Testis (tissue), 3 donors: Measurements from ENCODE around the gene IMMP2L. TPM values are rescaled to one million over a fixed set of nuclear protein-coding genes. Genes with fewer than 3 reads are reported as not detected.
"Not testable (repeated sequence)": the region's sequence is repeated elsewhere in the genome, so short reads cannot be mapped to it uniquely, and the experiment has no call there.

Experiments
- DNase-seq: peaks from one replicate; pipeline ENCODE4 v3.0.0-alpha.2; 2019
- H3K27ac ChIP-seq, 2 donors: fragments of 200-600 bp; sonication (generic); one replicate each; pipeline ENCODE4 v1.5.1; 2019
- H3K27me3 ChIP-seq: fragments of 200-600 bp; sonication (generic); one replicate; pipeline ENCODE4 v1.5.1; 2019
- H3K36me3 ChIP-seq: fragments of 200-600 bp; sonication (generic); one replicate; pipeline ENCODE4 v1.5.1; 2017; ENCODE audit warnings: low read depth; ENCODE audit errors: missing control alignments
- H3K4me1 ChIP-seq: fragments of 200-600 bp; sonication (generic); one replicate; pipeline ENCODE4 v1.5.1; 2019
- H3K4me3 ChIP-seq, 2 donors: fragments of 200-600 bp; sonication (generic); one replicate each; pipeline ENCODE4 v1.5.1; 2017 to 2019
- H3K9me3 ChIP-seq: fragments of 200-600 bp; sonication (generic); one replicate; pipeline ENCODE4 v1.5.1; 2017
- CTCF ChIP-seq, 3 experiments: fragments of 450-650 bp in 2 of 3; fragments of 200-600 bp in 1 of 3; sonication (generic) in 1 of 3; IDR thresholded peaks; one replicate each; pipeline ENCODE4 v1.5.1; 2016 to 2019; ENCODE audit warnings: antibody characterized with exemption in 3 of 3, mild to moderate bottlenecking in 2 of 3, moderate library complexity in 1 of 3
- POLR2A ChIP-seq: fragments of 450-650 bp; IDR thresholded peaks from one replicate; pipeline ENCODE4 v1.6.1; 2017; ENCODE audit warnings: antibody characterized with exemption, mild to moderate bottlenecking, moderate library complexity
- WGBS, 2 donors: methylation state at CpG; one replicate each; pipeline ENCODE4 v1.1.5; 2018; 5-methylcytosine and 5-hydroxymethylcytosine counted together
- intact Hi-C: fragments of 100-400 bp; cut with DNase I; formaldehyde crosslinking; loops from one replicate; pipeline ENCODE4 v1.15.1; 2023; ENCODE audit warnings: low total_unique reads
- polyA plus RNA-seq: library from polyadenylated mRNA; stranded (reverse); fragments of 350-450 nt; fragmentation: Illumina TruSeq; extraction: RNeasy Lipid Tissue Mini Kit (QIAGEN cat#74804); gene quantifications from one replicate; pipeline ENCODE4 v1.2.3, GENCODE V29; 2014; ENCODE audit warnings: low read depth, low replicate concordance; ENCODE audit not compliant: insufficient read depth
- total RNA-seq, 2 donors: library from RNA; depleted of rRNA; stranded (reverse); fragments of >200 nt; gene quantifications; one replicate each; pipeline ENCODE4 v1.2.3, GENCODE V29; 2016

The IMMP2L gene
- total and polyA plus RNA-seq, 3 donors from 2014 or later, result 10.7 to 12.4 (median 11.2) TPM

- H3K36me3 ChIP-seq, result no peaks in the 10 kb centered on the region
- peaks cover 2% of the 10 kb centered on the region for H3K4me1 ChIP-seq
- intact Hi-C loops, result no loop called here
- H3K27me3 ChIP-seq, result no peaks in the 10 kb centered on the region
- WGBS, 2 donors, result 67 to 76% methylated on average over 2 of the region's 2 CpGs
- no peak overlapping the region for H3K27ac ChIP-seq
- TF ChIP-seq CTCF (IDR thresholded peaks at IDR 0.05) (no peak), POLR2A (no peak)
- no peak for DNase-seq
- no peak overlapping the region for H3K4me3 ChIP-seq
- H3K9me3 ChIP-seq, result no peaks in the 10 kb centered on the region
Measured at GRCh38 chr7:111470998-111471397, 91.3 kb downstream of the IMMP2L start.

GRCh38 chr7:111469894-111470293 is 92.4 kb downstream of the IMMP2L start:
- intact Hi-C loops, H3K4me3 ChIP-seq, DNase-seq, H3K9me3 ChIP-seq, H3K27me3 ChIP-seq, H3K27ac ChIP-seq, H3K36me3 ChIP-seq, H3K4me1 ChIP-seq: not testable (repeated sequence)
- 100% methylated on average over 1 of the region's 1 CpG for WGBS, 2 donors

- H3K27me3 ChIP-seq, H3K36me3 ChIP-seq, intact Hi-C loops, H3K27ac ChIP-seq, H3K9me3 ChIP-seq, H3K4me3 ChIP-seq, DNase-seq, H3K4me1 ChIP-seq: not testable (repeated sequence)
- 99 to 100% methylated on average over 2 to 3 of the region's 3 CpGs for WGBS, 2 donors
Measured at GRCh38 chr7:111465774-111466173, 96.5 kb downstream of the IMMP2L start.

DNA sequence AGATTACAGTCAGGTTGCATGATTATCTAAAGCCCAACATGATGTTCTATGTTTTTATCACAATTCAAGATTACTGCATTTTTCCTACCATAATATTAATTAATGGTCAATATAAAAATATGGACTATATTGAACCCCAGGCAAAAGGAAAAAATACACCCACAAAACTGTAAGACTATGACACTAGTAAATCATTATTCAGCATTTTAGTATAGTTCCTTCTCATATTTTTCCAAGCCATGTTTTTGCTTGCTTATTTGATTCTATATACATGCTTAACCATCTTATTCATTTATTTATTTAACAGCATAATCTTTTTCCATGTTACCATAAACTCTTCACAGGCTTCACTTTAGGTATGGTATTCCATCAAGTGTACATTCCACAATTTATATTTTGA is 101.6 kb downstream of the IMMP2L start:
- Histone ChIP-seq H3K27ac (no peak overlapping the region), H3K4me3 (no peak overlapping the region), H3K9me3 (no peaks in the 10 kb centered on the region), H3K36me3 (no peaks in the 10 kb centered on the region), H3K4me1 (no peaks in the 10 kb centered on the region), H3K27me3 (no peaks in the 10 kb centered on the region)
- no peak for DNase-seq
- intact Hi-C loops, result no loop called here
- TF ChIP-seq POLR2A (no peak), CTCF (IDR thresholded peaks at IDR 0.05) (no peak)

DNA sequence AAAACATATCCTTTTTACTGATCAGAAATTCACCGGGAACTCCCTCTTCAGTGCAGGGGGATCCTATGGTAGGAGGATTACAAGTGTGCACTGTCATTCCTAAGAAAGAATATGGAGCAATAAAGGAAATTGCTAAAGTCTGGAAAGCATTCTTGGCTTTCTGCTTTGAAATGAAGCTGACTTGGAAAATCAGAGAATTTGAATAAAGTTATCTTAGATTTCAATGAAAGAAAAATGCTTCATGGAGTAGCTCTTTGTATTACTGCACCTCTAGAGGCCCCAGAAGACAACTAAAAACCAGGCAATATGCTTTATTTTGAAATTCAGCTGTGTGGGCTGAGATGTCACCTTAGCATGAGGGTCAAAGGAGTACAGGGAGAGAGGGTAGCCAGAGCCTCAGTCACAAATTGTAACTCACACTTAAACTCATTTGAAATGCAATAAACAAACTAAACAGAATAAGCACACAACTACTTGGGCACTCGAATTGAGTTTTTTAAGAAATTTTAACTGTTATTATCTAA is 102.5 kb downstream of the IMMP2L start:
- no peak for DNase-seq
- no peak overlapping the region for H3K27ac ChIP-seq
- 63 to 71% methylated on average over 2 of the region's 2 CpGs for WGBS, 2 donors

More for the DNA sequence above, 102.5 kb downstream of the IMMP2L start:
- Histone ChIP-seq H3K36me3 (no peaks in the 10 kb centered on the region), H3K4me1 (no peaks in the 10 kb centered on the region), H3K9me3 (no peaks in the 10 kb centered on the region), H3K4me3 (no peak overlapping the region), H3K27me3 (no peaks in the 10 kb centered on the region)
- TF ChIP-seq POLR2A (no peak), CTCF (IDR thresholded peaks at IDR 0.05) (no peak)
- intact Hi-C loops, result no loop called here
